GM19238 (cell line): Measurements from ENCODE around the gene OR7G3.

Experiments
- DNase-seq: peaks from one replicate; pipeline ENCODE4 v3.0.0; 2011; ENCODE audit warnings: low spot score; ENCODE audit not compliant: insufficient read length

The OR7G3 gene

DNA sequence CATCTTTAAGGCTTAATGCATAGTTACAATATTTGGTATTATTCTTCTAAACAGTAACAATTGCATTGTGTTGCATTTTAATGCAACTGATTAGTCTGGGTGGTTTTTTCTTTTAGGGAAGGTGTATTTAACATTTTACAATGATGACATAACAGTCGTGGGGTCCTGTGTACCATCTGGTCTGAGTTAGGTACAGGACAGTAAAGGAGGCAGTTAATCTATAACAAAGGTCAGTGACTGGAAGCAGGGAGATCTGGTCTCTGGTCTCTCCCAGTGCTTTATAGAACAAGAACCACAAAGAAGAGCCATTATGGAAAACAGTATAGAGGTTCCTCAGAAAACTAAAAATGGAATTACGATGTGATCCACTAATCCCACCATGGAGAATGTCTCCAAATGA, 16.8 kb downstream of the OR7G3 start:
- DNase-seq: no peak

- DNase-seq: no peak
These were observed 19.4 kb downstream of the OR7G3 start, which contains the start of gene OR7G2 for GRCh38 chr19:9107375-9107774. OR7G2 (minus strand) TSS chr19:9107475; CDS start chr19:9103243, 4,232 bp downstream.

- DNase-seq: no peak
These were observed 40.0 kb downstream of the OR7G3 start, which contains the start of gene OR1M1 for GRCh38 chr19:9086761-9087160. OR1M1 (plus strand) TSS chr19:9087061; CDS start chr19:9093245, 6,184 bp downstream.

DNA sequence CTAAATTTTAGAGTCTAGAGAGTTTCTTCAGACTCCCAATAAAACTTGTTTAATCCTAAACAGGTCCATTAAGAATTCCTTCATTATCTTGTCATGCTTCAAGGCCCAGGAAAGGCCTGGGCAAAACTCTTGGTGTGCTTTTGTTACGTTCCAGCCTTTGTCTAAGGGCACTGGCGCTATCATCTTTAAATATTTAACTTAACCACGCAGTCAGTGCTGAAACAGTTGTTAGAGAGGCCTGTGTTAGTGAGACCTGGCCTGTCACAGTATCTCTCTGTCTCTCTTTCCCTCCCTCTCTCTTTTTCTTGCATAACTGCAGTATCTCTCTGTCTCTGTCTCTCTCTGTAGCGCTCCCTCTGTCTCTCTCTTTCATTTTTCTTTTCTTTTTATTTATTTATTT, 48.1 kb downstream of the OR7G3 start:
- DNase-seq: no peak

GRCh38 chr19:9076901-9077300, 49.8 kb downstream of the OR7G3 start:
- DNase-seq: no peak
